Naive thymus-derived CD4-positive, alpha-beta T cell (primary cell): ENCODE data around the gene SMARCA2. TPM values are rescaled to one million over a fixed set of nuclear protein-coding genes. Genes with fewer than 3 reads are reported as not detected.

Source experiments
- ATAC-seq: fragments of 150-1000 bp; cut with Tn5 transposase; 2 replicates; pipeline ENCODE4 v1.10.0; 2021; ENCODE audit warnings: mild to moderate bottlenecking, moderate library complexity
- CTCF ChIA-PET: fragments of 350-600 bp; sonication (Branson Sonifier 250); formaldehyde crosslinking; loops from one replicate; lab custom pipeline; 2021; ENCODE audit warnings: antibody characterized with exemption; lab: Charles Lee
- POLR2A ChIA-PET: fragments of 350-600 bp; sonication (Branson Sonifier 250); formaldehyde crosslinking; loops from one replicate; lab custom pipeline; 2021; ENCODE audit warnings: antibody characterized with exemption, inconsistent platforms; lab: Charles Lee
- DNase-seq, 9 donors: peaks; one replicate each; pipeline versions ENCODE4 v3.0.0 to v3.0.0-alpha.2; 2020 to 2022; ENCODE audit warnings: mixed read lengths in 1 of 9
- H3K27ac ChIP-seq: one replicate; pipeline ENCODE4 v1.7.0; 2013; ENCODE audit warnings: mild to moderate bottlenecking, low read depth, low read length, moderate library complexity
- H3K27me3 ChIP-seq, 2 donors: one replicate each; pipeline ENCODE4 v1.7.0; 2013; ENCODE audit warnings: low read length in 2 of 2, mild to moderate bottlenecking in 2 of 2, moderate library complexity in 2 of 2; ENCODE audit not compliant: control insufficient read depth in 2 of 2, insufficient read depth in 2 of 2
- H3K36me3 ChIP-seq, 3 experiments: 1 replicate in 2 of 3; 2 replicates in 1 of 3; pipeline ENCODE4 v1.7.0; 2013; ENCODE audit warnings: low read length in 3 of 3, mild to moderate bottlenecking in 3 of 3, moderate library complexity in 1 of 3; ENCODE audit not compliant: insufficient read depth in 3 of 3, control insufficient read depth in 2 of 3
- H3K4me1 ChIP-seq, 2 donors: one replicate each; pipeline ENCODE4 v1.7.0; 2013; ENCODE audit warnings: low read length in 2 of 2, mild to moderate bottlenecking in 2 of 2, moderate library complexity in 1 of 2; ENCODE audit not compliant: control insufficient read depth in 2 of 2, insufficient read depth in 2 of 2
- H3K4me3 ChIP-seq: 2 replicates; pipeline ENCODE4 v1.7.0; 2013; ENCODE audit warnings: mild to moderate bottlenecking, low read length
- H3K9me3 ChIP-seq, 3 experiments: 1 replicate in 2 of 3; 2 replicates in 1 of 3; pipeline ENCODE4 v1.7.0; 2013; ENCODE audit warnings: low read length in 3 of 3; ENCODE audit not compliant: control insufficient read depth in 2 of 3
- H3K27ac Mint-ChIP-seq, 9 donors: one replicate each; pipeline ENCODE4 v1.8.0; 2020 to 2022; ENCODE audit warnings: mixed read lengths in 9 of 9, mild to moderate bottlenecking in 8 of 9, moderate library complexity in 5 of 9, inconsistent platforms in 2 of 9
- H3K27me3 Mint-ChIP-seq, 5 donors: one replicate each; pipeline ENCODE4 v1.8.0; 2021 to 2022; ENCODE audit warnings: mixed read lengths in 5 of 5, mild to moderate bottlenecking in 1 of 5
- H3K36me3 Mint-ChIP-seq, 5 donors: one replicate each; pipeline ENCODE4 v1.8.0; 2020 to 2022; ENCODE audit warnings: mixed read lengths in 5 of 5, mild to moderate bottlenecking in 3 of 5, inconsistent platforms in 1 of 5
- H3K4me1 Mint-ChIP-seq, 7 donors: one replicate each; pipeline ENCODE4 v1.8.0; 2020 to 2022; ENCODE audit warnings: mixed read lengths in 7 of 7, mild to moderate bottlenecking in 3 of 7, inconsistent platforms in 1 of 7
- H3K4me3 Mint-ChIP-seq, 10 donors: one replicate each; pipeline ENCODE4 v1.8.0; 2020 to 2022; ENCODE audit warnings: mild to moderate bottlenecking in 10 of 10, mixed read lengths in 10 of 10, moderate library complexity in 6 of 10, inconsistent platforms in 2 of 10
- H3K9me3 Mint-ChIP-seq, 11 donors: one replicate each; pipeline ENCODE4 v1.8.0; 2020 to 2022; ENCODE audit warnings: mixed read lengths in 11 of 11, mild to moderate bottlenecking in 4 of 11, inconsistent platforms in 1 of 11, moderate library complexity in 1 of 11
- intact Hi-C, 2 donors: fragments of 100-400 bp; cut with micrococcal nuclease; formaldehyde crosslinking; loops; one replicate each; pipeline ENCODE4 v1.15.1; 2023
- polyA plus RNA-seq, 2 donors: library from polyadenylated mRNA; unstranded; fragments of 300-500 nt; fragmentation: Illumina TruSeq; gene quantifications; one replicate each; pipeline ENCODE4 v1.2.3, GENCODE V29; 2021
- total RNA-seq, 6 experiments: library from RNA in 5 of 6; stranded (reverse) in 5 of 6; gene quantifications; 1 replicate in 5 of 6; 2 replicates in 1 of 6; pipeline ENCODE4 v1.2.3 and lab custom pipeline; 2021 to 2026

Gene SMARCA2
- total and polyA plus RNA-seq, 7 experiments from 2014 or later: 37.1 to 294 (median 256) TPM

DNA sequence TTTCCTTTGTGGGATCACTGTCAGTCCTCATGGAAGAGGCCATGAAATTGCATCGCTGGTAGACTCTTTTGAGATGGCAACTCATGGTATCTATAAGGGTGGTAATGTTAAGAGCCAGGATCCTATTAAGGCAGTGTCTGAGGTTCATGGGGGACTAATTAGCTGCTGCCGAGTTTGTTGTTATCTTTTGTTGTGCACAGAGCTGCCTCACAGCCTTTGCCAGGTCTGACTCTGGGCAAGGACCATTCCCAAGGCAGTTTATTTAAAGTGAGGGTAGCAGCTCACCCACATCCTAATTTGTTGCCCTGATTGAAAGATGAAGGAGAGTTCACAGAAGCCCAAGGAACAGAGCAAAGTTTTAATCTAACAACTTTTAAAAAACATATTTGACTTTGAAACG lies 7.9 kb downstream of the SMARCA2 start:
- ATAC-seq: no peak

GRCh38 chr9:2023532-2023931 lies 8.4 kb downstream of the SMARCA2 start:
- intact Hi-C loops: loop anchor here (2.0 to 10.0 kb wide), 3 partner anchors 23 to 741 kb away; partner anchors contain the start of gene VLDLR (in 1 of the 2)
- ChIA-PET POLR2A (interaction anchor here (4.6 kb wide), 1 partner anchor 31 kb away, joined by 24 read pairs; no protein-coding TSS in a partner anchor), CTCF (no interaction called here)
- Mint-ChIP-seq H3K27ac (peak overlapping the region in 8 of 9 donors; percentile 64 to 92 (median 84)), H3K4me1 (peaks cover 78 to 100% (median 95%) of the 10 kb centered on the region in 7 donors), H3K27me3 (no peaks in the 10 kb centered on the region), H3K36me3 (peaks cover 0 to 24% (median 3%) of the 10 kb centered on the region in 5 donors), H3K4me3 (peak overlapping the region; percentile 61 to 100 (median 74)), H3K9me3 (no peaks in the 10 kb centered on the region)
- Histone ChIP-seq H3K36me3 (no peaks in the 10 kb centered on the region), H3K4me1 (peaks cover 92 to 93% of the 10 kb centered on the region in 2 donors), H3K9me3 (no peaks in the 10 kb centered on the region), H3K4me3 (peak overlapping the region; percentile 37), H3K27ac (peak overlapping the region; percentile 14), H3K27me3 (no peaks in the 10 kb centered on the region)
- no peak for ATAC-seq
- no peak for DNase-seq

More for the DNA sequence above, 7.9 kb downstream of the SMARCA2 start:
- Histone ChIP-seq H3K27me3 (no peaks in the 10 kb centered on the region), H3K4me1 (peaks cover 90 to 95% of the 10 kb centered on the region in 2 donors), H3K4me3 (peak overlapping the region; percentile 37), H3K27ac (peak overlapping the region; percentile 14), H3K9me3 (no peaks in the 10 kb centered on the region), H3K36me3 (no peaks in the 10 kb centered on the region)
- peaks cover 77 to 98% (median 90%) of the 10 kb centered on the region in 7 donors for H3K4me1 Mint-ChIP-seq
- peak overlapping the region; percentile 61 to 100 (median 74) for H3K4me3 Mint-ChIP-seq
- no peaks in the 10 kb centered on the region for H3K9me3 Mint-ChIP-seq
- intact Hi-C loops: loop anchor here (2.0 to 10.0 kb wide), 3 partner anchors 22 to 742 kb away; partner anchors contain the start of gene VLDLR (in 1 of the 2)
- peaks cover 0 to 27% (median 3%) of the 10 kb centered on the region in 5 donors for H3K36me3 Mint-ChIP-seq
- DNase-seq: no peak
- no peaks in the 10 kb centered on the region for H3K27me3 Mint-ChIP-seq
- ChIA-PET CTCF (no interaction called here), POLR2A (interaction anchor here (4.6 kb wide), 1 partner anchor 31 kb away, joined by 24 read pairs; no protein-coding TSS in a partner anchor)
- peak overlapping the region; percentile 64 to 92 (median 84) for H3K27ac Mint-ChIP-seq

DNA sequence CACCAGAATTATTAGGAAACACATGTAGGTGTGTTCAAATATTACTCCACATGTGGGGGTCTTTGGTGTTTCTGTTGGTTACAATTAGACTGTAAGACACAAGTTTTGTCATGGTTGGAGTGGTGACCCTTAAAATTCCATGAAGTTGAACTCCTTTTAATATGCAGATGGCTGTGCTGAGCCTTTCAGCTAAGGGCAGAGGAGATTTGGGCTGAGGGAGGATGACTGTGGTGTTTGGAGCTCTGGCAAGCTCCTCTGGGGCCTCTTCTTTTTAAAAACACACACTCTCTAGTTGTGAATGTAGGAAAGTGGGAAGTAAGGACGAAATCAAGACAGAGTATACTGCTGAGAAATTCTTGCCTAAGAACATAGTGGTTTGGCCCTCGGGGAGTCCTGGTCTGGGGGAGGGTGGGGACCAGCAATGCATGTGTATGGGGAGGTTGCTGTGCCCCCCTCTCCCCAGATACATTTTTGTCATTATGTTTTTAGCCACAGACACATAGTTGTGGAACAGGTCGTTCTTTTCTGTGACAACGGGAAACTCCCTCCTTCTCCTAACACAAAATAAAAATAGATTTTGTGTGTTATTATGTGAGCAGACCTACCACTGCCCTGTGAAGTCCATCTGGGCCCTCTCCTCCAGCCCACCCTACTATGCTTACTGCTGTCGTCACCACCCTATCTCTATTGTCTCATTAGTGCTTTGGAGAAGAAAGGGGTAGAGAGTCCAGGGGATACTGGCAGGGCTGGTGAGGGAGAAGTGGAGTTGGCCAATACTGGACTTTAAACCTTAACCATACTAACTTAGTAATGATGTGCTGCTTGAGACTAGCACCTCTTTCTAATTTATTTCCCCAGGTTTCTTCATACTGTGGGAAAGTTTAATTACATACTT lies 10.0 kb downstream of the SMARCA2 start:
- POLR2A ChIA-PET: interaction anchor here (3.4 kb wide), 1 partner anchor 8 kb away, joined by 35 read pairs; the partner anchor contains the start of gene SMARCA2

GRCh38 chr9:2026220-2026997 lies 11.3 kb downstream of the SMARCA2 start:
- H3K36me3 ChIP-seq: peaks cover 0 to 8% (median 0%) of the 10 kb centered on the region in 3 experiments
- peak; percentile 67 for ATAC-seq
- peaks cover 78 to 100% (median 98%) of the 10 kb centered on the region in 7 donors for H3K4me1 Mint-ChIP-seq
- DNase-seq: peak in 5 of 9 donors; percentile 11 to 56 (median 32)
- intact Hi-C loops: loop anchor here (1.0 to 10.0 kb wide), 2 partner anchors 8 to 738 kb away; no protein-coding TSS in a partner anchor
- no peaks in the 10 kb centered on the region for H3K9me3 ChIP-seq
- H3K27me3 Mint-ChIP-seq: no peaks in the 10 kb centered on the region
- H3K27ac Mint-ChIP-seq: peak overlapping the region in 6 of 9 donors; percentile 19 to 74 (median 48)
- ChIA-PET CTCF (no interaction called here), POLR2A (interaction anchor here (0.5 to 3.4 kb wide), 4 partner anchors 9 to 18 kb away, joined by 3 to 35 read pairs (median 4); partner anchors contain the start of gene SMARCA2)
- no peaks in the 10 kb centered on the region for H3K9me3 Mint-ChIP-seq
- H3K4me3 ChIP-seq: no peak overlapping the region
- peak overlapping the region; percentile 11 to 77 (median 57) for H3K4me3 Mint-ChIP-seq
- H3K36me3 Mint-ChIP-seq: peaks cover 2 to 30% (median 11%) of the 10 kb centered on the region in 5 donors
- no peak overlapping the region for H3K27ac ChIP-seq
- H3K4me1 ChIP-seq: peaks cover 65 to 73% of the 10 kb centered on the region in 2 donors
- H3K27me3 ChIP-seq: no peaks in the 10 kb centered on the region

More for the DNA sequence above, 10.0 kb downstream of the SMARCA2 start:
- H3K27me3 ChIP-seq: no peaks in the 10 kb centered on the region
- H3K27ac ChIP-seq: no peak overlapping the region
- Mint-ChIP-seq H3K27me3 (no peaks in the 10 kb centered on the region), H3K4me1 (peaks cover 80 to 100% (median 96%) of the 10 kb centered on the region in 7 donors), H3K36me3 (peaks cover 0 to 30% (median 9%) of the 10 kb centered on the region in 5 donors), H3K9me3 (no peaks in the 10 kb centered on the region), H3K27ac (peak overlapping the region in 8 of 9 donors; percentile 35 to 92 (median 74)), H3K4me3 (peak overlapping the region; percentile 7 to 100 (median 68))
- CTCF ChIA-PET: no interaction called here
- DNase-seq (no peak), ATAC-seq (peak; percentile 23)
- H3K4me3 ChIP-seq: no peak overlapping the region
- H3K4me1 ChIP-seq: peaks cover 78 to 86% of the 10 kb centered on the region in 2 donors
- intact Hi-C loops: loop anchor here in 1 of 2 donors (5.0 to 10.0 kb wide), 2 partner anchors 597 to 740 kb away; partner anchors contain the start of gene VLDLR
- H3K9me3 ChIP-seq: no peaks in the 10 kb centered on the region
- H3K36me3 ChIP-seq: peaks cover 0 to 2% (median 0%) of the 10 kb centered on the region in 3 experiments

- Histone ChIP-seq H3K4me1 (peaks cover 55 to 62% of the 10 kb centered on the region in 2 donors), H3K27me3 (no peaks in the 10 kb centered on the region), H3K4me3 (no peak overlapping the region), H3K36me3 (peaks cover 0 to 18% (median 4%) of the 10 kb centered on the region in 3 experiments), H3K9me3 (no peaks in the 10 kb centered on the region), H3K27ac (no peak overlapping the region)
- intact Hi-C loops: loop anchor here in 1 of 2 donors (10.0 kb wide), 1 partner anchor 737 kb away; no protein-coding TSS in a partner anchor
- Mint-ChIP-seq H3K4me1 (peaks cover 71 to 100% (median 96%) of the 10 kb centered on the region in 7 donors), H3K4me3 (peak overlapping the region in 6 of 10 donors; percentile 9 to 66 (median 32)), H3K9me3 (no peaks in the 10 kb centered on the region), H3K27ac (peak overlapping the region in 7 of 9 donors; percentile 21 to 62 (median 35)), H3K27me3 (no peaks in the 10 kb centered on the region), H3K36me3 (peaks cover 7 to 32% (median 21%) of the 10 kb centered on the region in 5 donors)
- DNase-seq (no peak), ATAC-seq (no peak)
- POLR2A ChIA-PET: interaction anchor here (0.6 to 3.4 kb wide), 5 partner anchors 8 to 30 kb away, joined by 3 to 35 read pairs (median 3); partner anchors contain the start of gene SMARCA2
- CTCF ChIA-PET: interaction anchor here (0.9 kb wide), 1 partner anchor 58 kb away, joined by 3 read pairs; no protein-coding TSS in a partner anchor
These were observed 12.5 kb downstream of the SMARCA2 start for GRCh38 chr9:2027543-2028160.
